RWPE1 (cell line): ENCODE measurements around the gene BSND.
A peak's percentile ranks its signal among the peaks of the same experiment; 100 is the strongest.

Source experiments
- CTCF ChIA-PET: fragments of 350-600 bp; sonication (Branson Sonifier 250); formaldehyde crosslinking; extraction: SDS; loops from one replicate; lab custom pipeline; 2021; lab: Yijun Ruan, JAX
- POLR2A ChIA-PET: fragments of 400-600 bp; formaldehyde crosslinking; extraction: SDS; loops from one replicate; lab custom pipeline; 2020; ENCODE audit warnings: antibody characterized with exemption; ENCODE audit not compliant: low non-redundant PET; lab: Yijun Ruan, JAX
- DNase-seq: peaks from one replicate; pipeline ENCODE4 v3.0.0; 2012; ENCODE audit warnings: low spot score
- H3K27ac ChIP-seq: fragments of 450-650 bp; 2 replicates; pipeline ENCODE4 v1.5.1; 2017
- CTCF ChIP-seq: fragments of 450-650 bp; conservative IDR thresholded peaks from 2 replicates; pipeline ENCODE4 v1.5.1; 2017; ENCODE audit warnings: low read depth, mild to moderate bottlenecking

The BSND gene

GRCh38 chr1:54978528-54979326, 20.0 kb upstream of the BSND start:
- DNase-seq: no peak
- CTCF ChIA-PET: interaction anchor here (0.6 to 1.3 kb wide), 3 partner anchors 17 to 43 kb away, joined by 3 to 5 read pairs (median 3); no protein-coding TSS in a partner anchor
- TF ChIP-seq CTCF: no peak
- peak overlapping the region; percentile 11; the same call in 1 of the 2 replicates for H3K27ac ChIP-seq
- POLR2A ChIA-PET: no interaction called here

GRCh38 chr1:54979327-54979891, 19.3 kb upstream of the BSND start:
- ChIA-PET POLR2A (no interaction called here), CTCF (no interaction called here)
- no peak for DNase-seq

GRCh38 chr1:54980046-54980527, 18.6 kb upstream of the BSND start:
- POLR2A ChIA-PET: no interaction called here
- no peak for DNase-seq
- peak overlapping the region; percentile 11; the same call in 1 of the 2 replicates for H3K27ac ChIP-seq
- CTCF ChIA-PET: interaction anchor here (0.5 to 0.6 kb wide), 2 partner anchors 10 to 16 kb away, joined by 3 to 4 read pairs; no protein-coding TSS in a partner anchor
- no peak for TF ChIP-seq CTCF

More at GRCh38 chr1:54979327-54979891, 19.3 kb upstream of the BSND start:
- TF ChIP-seq CTCF: no peak
- peak overlapping the region; percentile 11; the same call in 1 of the 2 replicates for H3K27ac ChIP-seq

GRCh38 chr1:54980528-54981241, 18.0 kb upstream of the BSND start, which contains the start of gene TMEM61:
TMEM61 (plus strand) TSS chr1:54980628; CDS start chr1:54981066, 438 bp downstream.
- H3K27ac ChIP-seq: peak within 1 kb of the TSS; percentile 11; the same call in 1 of the 2 replicates
- no peak for TF ChIP-seq CTCF
- ChIA-PET CTCF (interaction anchor here (0.5 to 0.6 kb wide), 2 partner anchors 10 to 15 kb away, joined by 3 to 4 read pairs; no protein-coding TSS in a partner anchor), POLR2A (interaction anchor here (1.2 kb wide), 1 partner anchor 12 kb away, joined by 3 read pairs; no protein-coding TSS in a partner anchor)
- DNase-seq: no peak

GRCh38 chr1:54981466-54981865, 17.3 kb upstream of the BSND start:
- no peak for DNase-seq

More at GRCh38 chr1:54981466-54981865, 17.3 kb upstream of the BSND start:
- CTCF ChIA-PET: no interaction called here
- no peak overlapping the region for H3K27ac ChIP-seq
- TF ChIP-seq CTCF: no peak
- POLR2A ChIA-PET: interaction anchor here (1.2 kb wide), 1 partner anchor 11 kb away, joined by 3 read pairs; no protein-coding TSS in a partner anchor
